Hematopoietic multipotent progenitor cell treated with erythropoietin and hydrocortisone succinate and interleukin-3 and kit ligand, for 15 days (in vitro differentiated cells): Measurements from ENCODE around the gene UBA52.
"Not testable (repeated sequence)": the region's sequence is repeated elsewhere in the genome, so short reads cannot be mapped to it uniquely, and the experiment has no call there.

Experiments
- DNase-seq: peaks from one replicate; pipeline ENCODE4 v3.0.0-alpha.2; 2015; ENCODE audit warnings: low spot score

The UBA52 gene

DNA sequence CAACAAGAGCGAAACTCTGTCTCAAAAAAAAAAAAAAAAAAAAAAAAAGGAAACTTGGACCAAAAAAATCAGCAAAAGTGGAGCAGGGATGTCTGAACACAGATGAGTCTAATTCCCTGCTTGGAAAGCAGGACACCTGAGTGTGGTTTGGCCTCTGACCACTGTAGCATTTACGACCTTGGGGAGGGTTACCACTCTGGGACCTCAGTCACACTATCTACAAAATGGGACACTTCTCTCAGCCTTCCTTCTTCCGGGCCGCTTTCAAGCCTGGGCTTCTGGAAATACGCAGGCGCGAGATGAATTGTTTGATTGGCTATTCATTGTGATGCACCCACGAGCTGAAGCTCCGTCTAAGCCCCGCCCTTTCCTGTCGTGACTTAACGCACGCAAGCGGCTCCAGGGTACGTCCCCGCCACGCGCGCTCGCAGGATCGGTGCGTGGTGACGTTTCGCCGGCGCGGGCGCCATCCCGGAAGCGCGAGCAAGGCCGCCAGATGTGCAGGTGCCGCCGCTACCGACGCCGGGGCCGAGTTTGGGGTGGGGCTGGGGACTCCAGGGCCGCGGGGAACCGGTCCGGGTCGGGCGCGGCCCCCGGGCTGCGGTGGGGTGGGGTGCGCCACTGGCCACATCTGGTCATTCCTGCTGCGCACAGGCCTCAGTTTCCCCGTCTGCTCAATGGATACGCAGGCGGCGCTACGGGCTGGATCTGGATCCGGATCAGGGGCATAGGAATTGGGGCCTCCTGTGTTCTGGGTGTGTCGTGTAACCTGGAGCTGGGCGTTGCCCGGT, 14.1 kb upstream of the UBA52 start, which contains the start of gene KXD1:
Gene KXD1, plus strand, starts transcription at position 460 of the 791 bp plus-strand sequence. CDS start 4,187 bp downstream, outside the sequence.
- DNase-seq = peak; percentile 100

GRCh38 chr19:18558202-18558555, 13.5 kb upstream of the UBA52 start:
- peak; percentile 27 for DNase-seq

- DNase-seq = no peak
Observed at GRCh38 chr19:18558604-18559003, 13.1 kb upstream of the UBA52 start.

GRCh38 chr19:18559685-18560084, 12.0 kb upstream of the UBA52 start:
- no peak for DNase-seq

DNA sequence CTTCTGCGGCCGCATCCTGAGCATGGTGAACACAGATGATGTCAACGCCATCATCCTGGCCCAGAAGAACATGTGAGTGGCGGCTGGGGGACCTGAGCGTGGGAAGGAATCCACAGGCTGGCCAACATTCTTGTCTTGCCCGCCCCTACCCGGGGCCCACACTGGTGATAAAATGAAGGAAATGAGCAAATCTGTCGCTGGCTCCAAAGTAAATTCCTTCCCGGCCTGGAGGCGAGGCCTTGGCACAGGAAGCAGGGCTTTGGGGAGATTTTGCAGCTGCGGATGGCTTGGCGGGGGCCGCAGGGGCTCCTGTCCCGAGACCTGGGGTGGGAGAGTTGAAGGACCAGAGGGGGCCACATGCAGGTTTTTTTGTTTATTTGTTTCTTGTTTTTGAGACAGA, 9.6 kb upstream of the UBA52 start:
- no peak for DNase-seq

DNA sequence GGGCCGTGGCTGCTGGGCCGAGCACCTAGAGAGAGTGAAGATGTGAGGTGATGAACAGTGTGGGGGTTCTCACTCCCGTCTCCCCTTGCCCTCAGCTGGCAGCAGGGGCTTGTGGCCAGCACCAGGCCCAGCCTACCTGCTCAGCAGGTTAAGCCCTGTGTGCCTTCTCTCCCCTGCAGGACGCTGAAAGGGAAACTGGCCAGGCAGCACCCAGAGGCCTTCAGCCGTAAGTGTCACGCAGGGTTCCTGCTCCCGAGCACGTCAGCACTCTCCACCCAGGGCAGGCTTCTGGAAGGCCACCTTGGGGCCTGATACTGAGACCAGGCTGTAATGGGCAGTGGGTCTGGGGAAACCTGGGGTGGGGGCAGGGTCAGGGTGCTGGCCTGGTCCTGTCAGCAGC, 4.7 kb upstream of the UBA52 start:
- no peak for DNase-seq

- no peak for DNase-seq
Observed at GRCh38 chr19:18568367-18568766, 3.3 kb upstream of the UBA52 start.

- no peak for DNase-seq
Observed at GRCh38 chr19:18574691-18575291, 3.1 kb downstream of the UBA52 start.

GRCh38 chr19:18576383-18576782, 4.7 kb downstream of the UBA52 start:
- DNase-seq = no peak

- DNase-seq = no peak
Observed at GRCh38 chr19:18577365-18577914, 5.8 kb downstream of the UBA52 start.

- DNase-seq = no peak
Observed at GRCh38 chr19:18580311-18580710, 8.7 kb downstream of the UBA52 start.

- DNase-seq = no peak
Observed at GRCh38 chr19:18586306-18586705, 14.6 kb downstream of the UBA52 start.

DNA sequence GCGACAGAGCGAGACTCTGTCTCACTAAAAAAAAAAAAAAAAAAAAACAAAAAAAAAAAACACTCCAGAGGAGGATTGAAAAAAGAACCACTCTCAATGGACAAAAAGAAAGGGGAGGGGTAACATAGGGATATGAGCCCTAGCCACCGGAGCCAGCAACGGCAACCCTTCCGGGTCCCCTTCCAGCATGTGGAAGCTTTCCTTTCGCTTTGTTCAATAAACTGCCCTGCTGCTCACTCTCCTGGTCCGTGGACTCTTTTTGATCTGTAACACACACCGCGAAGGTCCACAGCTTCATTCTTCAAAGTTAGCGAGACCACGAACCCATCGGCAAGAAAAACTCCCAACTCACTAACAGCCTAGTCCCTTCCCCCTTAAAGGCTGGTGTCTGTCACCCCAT, 15.9 kb downstream of the UBA52 start:
- DNase-seq = no peak

- DNase-seq = no peak
Observed at GRCh38 chr19:18587962-18588610, 16.4 kb downstream of the UBA52 start.

- DNase-seq = peak; percentile 88
Observed at GRCh38 chr19:18588611-18589379, 17.1 kb downstream of the UBA52 start, which contains the start of gene REX1BD. REX1BD (plus strand) TSS chr19:18588798; CDS start chr19:18588802, 4 bp downstream.

DNA sequence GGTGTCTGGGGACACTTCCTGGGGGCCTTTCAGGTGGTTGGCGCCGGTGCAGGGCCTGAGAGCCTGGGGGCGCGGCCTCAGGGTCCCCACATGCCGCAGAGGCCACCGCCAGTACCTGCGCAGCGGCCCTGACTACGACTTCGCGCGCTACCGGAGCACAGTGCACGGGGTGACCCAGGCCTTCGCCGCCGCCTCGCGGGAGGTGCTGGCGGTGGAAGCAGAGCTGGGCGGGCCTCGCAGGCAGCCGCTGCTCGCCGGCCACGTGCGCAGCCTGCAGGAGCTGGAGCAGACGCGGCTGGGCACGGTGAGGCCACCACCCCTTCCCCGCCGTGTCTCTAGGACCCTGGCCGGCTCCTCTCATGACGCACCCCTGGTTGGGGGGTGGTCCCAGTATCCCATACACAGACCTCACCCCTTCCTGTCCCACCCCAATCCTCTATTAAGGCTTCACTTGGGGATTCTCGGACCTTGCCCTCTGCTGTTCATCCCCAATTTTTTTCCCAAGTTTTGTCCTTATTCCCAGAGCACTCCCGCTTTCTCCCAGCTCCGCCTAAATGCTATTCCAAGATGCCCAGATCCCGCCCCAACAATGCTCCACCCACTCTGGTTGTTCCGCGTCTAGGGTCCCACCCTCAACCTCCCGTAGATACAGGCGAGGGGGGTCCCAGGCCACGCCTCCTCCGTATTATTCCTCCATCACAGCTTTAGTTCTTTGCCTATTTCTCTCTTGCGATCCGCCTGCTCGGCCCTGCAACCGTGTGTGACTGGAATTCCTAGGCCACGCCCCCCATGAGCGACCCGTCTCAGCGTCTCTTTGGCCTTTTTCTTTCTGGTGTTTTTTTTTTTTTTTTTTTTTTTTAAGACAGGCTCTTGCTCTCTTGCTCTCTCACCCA, 18.0 kb downstream of the UBA52 start:
- peak; percentile 68 for DNase-seq

- peak; percentile 51 for DNase-seq
Observed at GRCh38 chr19:18590273-18591272, 18.9 kb downstream of the UBA52 start.

DNA sequence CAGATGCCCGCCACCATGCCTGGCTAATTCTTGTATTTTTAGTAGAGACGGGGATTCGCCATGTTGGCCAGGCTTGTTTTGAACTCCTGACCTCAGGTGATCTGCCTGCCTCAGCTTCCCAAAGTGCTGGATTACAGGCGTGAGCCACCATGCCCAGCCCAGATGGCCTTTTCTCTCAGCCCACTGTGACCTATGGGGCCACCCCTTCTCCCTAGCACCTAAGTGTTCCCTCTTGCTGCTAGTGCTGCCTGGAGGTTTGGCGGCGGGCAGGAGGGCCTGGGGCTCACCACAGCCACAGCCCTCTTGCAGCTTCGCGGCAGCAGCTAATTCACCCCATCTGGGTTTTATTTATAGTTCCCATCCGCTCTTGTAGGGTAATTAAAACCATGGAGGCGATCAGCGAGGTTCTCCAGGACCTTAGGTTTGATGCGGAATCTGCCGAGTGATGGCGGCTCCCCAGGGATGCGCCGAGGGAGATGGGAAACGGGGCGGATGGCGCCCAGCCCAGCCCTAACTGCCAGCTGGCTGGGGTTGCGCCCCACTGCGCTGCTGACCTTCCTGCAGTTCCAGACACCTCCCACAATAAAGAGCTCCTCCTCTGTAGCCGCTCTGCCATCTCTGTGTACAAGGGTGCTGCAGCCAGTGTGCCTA, 20.2 kb downstream of the UBA52 start:
- DNase-seq = no peak

GRCh38 chr19:18592732-18593131, 21.1 kb downstream of the UBA52 start:
- DNase-seq = not testable (repeated sequence)
